ENCODE data around the gene ZNF714.

DNA sequence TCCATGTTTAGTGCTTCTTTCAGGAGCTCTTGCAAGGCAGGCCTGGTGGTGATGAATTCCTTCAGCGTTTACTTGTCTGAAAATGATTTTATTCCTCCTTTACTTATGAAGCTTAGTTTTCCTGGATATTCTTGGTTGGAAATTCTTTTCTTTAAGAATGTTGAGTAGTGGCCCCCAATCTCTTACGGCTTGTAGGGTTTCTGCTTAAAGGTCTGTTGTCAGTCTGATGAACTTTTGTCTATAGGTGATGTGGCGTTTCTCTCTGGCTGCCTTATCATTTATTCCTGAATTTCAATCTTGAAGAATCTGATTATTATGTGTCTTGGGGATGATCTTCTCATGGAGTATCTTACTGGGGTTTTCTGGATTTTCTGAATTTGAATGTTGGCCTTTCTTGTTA is 35.5 kb upstream of the ZNF714 start:
- TF ChIP-seq TEAD4 (IDR thresholded peaks at IDR 0.05; ENCODE audit: low read depth, low read length) = no peak
- no peak for TF ChIP-seq PHF8 (conservative IDR thresholded peaks at IDR 0.05; ENCODE audit: low read depth, low read length)
- no peak for TF ChIP-seq SP2 (IDR thresholded peaks at IDR 0.05; ENCODE audit: low read length)
- TF ChIP-seq HDAC2 (IDR thresholded peaks at IDR 0.05; ENCODE audit: borderline replicate concordance in 1 of 2, low read depth in 2 of 2, low read length in 2 of 2) = no peak
- TF ChIP-seq RAD21 (IDR thresholded peaks at IDR 0.05 in 1 of 2, conservative IDR thresholded peaks at IDR 0.05 in 1 of 2; ENCODE audit: low read depth in 2 of 2, low read length in 2 of 2) = no peak
- TF ChIP-seq CREB1 (IDR thresholded peaks at IDR 0.05) = no peak
- no peak for TF ChIP-seq TBP (IDR thresholded peaks at IDR 0.05; ENCODE audit: low read depth, low read length)
- TF ChIP-seq HDAC6 (IDR thresholded peaks at IDR 0.05; ENCODE audit: low read depth, low read length) = no peak
